ENCODE results near the gene AQP6. TPM values are rescaled to one million over a fixed set of nuclear protein-coding genes. Genes with fewer than 3 reads are reported as not detected.

The AQP6 gene
- total RNA-seq, 1 experiment from 2014 or later = 0.09 TPM

DNA sequence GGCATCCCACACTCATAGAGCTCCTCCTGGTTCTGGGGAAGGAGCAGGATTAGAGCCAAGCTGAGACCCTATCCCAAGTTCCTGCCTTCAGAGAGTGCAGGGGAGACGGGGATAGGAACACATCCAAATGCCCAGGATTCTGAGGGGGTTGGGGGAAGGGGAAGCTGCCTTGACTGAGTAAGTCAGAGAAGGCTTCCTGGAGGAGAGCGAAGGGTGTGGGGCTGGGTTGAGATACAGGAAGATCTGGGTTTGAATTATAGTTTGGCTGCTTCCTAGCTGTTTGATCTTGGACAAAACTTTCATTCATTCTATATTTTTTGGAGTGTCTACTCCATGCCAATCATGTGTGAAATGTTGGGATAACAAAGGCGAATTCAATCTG, 30.2 kb upstream of the AQP6 start:
- Mint-ChIP-seq H3K9me3 (no peaks in the 10 kb centered on the region), H3K27ac (no peak overlapping the region), H3K27me3 (ENCODE audit: low read depth) (peaks cover 9% of the 10 kb centered on the region; the same call in 1 of the 2 replicates), H3K4me1 (peaks cover 39% of the 10 kb centered on the region), H3K36me3 (no peaks in the 10 kb centered on the region), H3K4me3 (no peak overlapping the region)
- DNase-seq (ENCODE audit: low spot score) (no peak), ATAC-seq (no peak)
- POLR2A ChIA-PET = no interaction called here
- CTCF ChIA-PET = interaction anchor here (1.2 to 2.7 kb wide), 9 partner anchors 9 to 114 kb away, joined by 3 to 24 read pairs (median 6); no protein-coding TSS in a partner anchor
- TF ChIP-seq NFATC4 (CRISPR knock-in tag; IDR thresholded peaks at IDR 0.05) (no peak), CREM (CRISPR knock-in tag; IDR thresholded peaks at IDR 0.05) (no peak), ESRRA (CRISPR knock-in tag; IDR thresholded peaks at IDR 0.05; ENCODE audit: borderline replicate concordance) (no peak), EMX1 (CRISPR knock-in tag; IDR thresholded peaks at IDR 0.05) (no peak), ZNF121 (CRISPR knock-in tag; IDR thresholded peaks at IDR 0.05) (no peak), ZBTB21 (CRISPR knock-in tag; IDR thresholded peaks at IDR 0.05; ENCODE audit: borderline replicate concordance) (no peak)
- TF ChIP-seq, protein P1, sequence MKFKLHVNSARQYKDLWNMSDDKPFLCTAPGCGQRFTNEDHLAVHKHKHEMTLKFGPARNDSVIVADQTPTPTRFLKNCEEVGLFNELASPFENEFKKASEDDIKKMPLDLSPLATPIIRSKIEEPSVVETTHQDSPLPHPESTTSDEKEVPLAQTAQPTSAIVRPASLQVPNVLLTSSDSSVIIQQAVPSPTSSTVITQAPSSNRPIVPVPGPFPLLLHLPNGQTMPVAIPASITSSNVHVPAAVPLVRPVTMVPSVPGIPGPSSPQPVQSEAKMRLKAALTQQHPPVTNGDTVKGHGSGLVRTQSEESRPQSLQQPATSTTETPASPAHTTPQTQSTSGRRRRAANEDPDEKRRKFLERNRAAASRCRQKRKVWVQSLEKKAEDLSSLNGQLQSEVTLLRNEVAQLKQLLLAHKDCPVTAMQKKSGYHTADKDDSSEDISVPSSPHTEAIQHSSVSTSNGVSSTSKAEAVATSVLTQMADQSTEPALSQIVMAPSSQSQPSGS (CRISPR knock-in tag; IDR thresholded peaks at IDR 0.05; ENCODE audit: borderline replicate concordance, low read depth) = no peak
- TF ChIP-seq, protein P2, sequence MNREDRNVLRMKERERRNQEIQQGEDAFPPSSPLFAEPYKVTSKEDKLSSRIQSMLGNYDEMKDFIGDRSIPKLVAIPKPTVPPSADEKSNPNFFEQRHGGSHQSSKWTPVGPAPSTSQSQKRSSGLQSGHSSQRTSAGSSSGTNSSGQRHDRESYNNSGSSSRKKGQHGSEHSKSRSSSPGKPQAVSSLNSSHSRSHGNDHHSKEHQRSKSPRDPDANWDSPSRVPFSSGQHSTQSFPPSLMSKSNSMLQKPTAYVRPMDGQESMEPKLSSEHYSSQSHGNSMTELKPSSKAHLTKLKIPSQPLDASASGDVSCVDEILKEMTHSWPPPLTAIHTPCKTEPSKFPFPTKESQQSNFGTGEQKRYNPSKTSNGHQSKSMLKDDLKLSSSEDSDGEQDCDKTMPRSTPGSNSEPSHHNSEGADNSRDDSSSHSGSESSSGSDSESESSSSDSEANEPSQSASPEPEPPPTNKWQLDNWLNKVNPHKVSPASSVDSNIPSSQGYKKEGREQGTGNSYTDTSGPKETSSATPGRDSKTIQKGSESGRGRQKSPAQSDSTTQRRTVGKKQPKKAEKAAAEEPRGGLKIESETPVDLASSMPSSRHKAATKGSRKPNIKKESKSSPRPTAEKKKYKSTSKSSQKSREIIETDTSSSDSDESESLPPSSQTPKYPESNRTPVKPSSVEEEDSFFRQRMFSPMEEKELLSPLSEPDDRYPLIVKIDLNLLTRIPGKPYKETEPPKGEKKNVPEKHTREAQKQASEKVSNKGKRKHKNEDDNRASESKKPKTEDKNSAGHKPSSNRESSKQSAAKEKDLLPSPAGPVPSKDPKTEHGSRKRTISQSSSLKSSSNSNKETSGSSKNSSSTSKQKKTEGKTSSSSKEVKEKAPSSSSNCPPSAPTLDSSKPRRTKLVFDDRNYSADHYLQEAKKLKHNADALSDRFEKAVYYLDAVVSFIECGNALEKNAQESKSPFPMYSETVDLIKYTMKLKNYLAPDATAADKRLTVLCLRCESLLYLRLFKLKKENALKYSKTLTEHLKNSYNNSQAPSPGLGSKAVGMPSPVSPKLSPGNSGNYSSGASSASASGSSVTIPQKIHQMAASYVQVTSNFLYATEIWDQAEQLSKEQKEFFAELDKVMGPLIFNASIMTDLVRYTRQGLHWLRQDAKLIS (CRISPR knock-in tag; IDR thresholded peaks at IDR 0.05; ENCODE audit: borderline replicate concordance) = no peak
- TF ChIP-seq, protein P3, sequence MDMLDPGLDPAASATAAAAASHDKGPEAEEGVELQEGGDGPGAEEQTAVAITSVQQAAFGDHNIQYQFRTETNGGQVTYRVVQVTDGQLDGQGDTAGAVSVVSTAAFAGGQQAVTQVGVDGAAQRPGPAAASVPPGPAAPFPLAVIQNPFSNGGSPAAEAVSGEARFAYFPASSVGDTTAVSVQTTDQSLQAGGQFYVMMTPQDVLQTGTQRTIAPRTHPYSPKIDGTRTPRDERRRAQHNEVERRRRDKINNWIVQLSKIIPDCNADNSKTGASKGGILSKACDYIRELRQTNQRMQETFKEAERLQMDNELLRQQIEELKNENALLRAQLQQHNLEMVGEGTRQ (CRISPR knock-in tag; IDR thresholded peaks at IDR 0.05) = no peak
- TF ChIP-seq, protein P4, sequence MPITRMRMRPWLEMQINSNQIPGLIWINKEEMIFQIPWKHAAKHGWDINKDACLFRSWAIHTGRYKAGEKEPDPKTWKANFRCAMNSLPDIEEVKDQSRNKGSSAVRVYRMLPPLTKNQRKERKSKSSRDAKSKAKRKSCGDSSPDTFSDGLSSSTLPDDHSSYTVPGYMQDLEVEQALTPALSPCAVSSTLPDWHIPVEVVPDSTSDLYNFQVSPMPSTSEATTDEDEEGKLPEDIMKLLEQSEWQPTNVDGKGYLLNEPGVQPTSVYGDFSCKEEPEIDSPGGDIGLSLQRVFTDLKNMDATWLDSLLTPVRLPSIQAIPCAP (CRISPR knock-in tag; IDR thresholded peaks at IDR 0.05) = no peak
- TF ChIP-seq, protein P5, sequence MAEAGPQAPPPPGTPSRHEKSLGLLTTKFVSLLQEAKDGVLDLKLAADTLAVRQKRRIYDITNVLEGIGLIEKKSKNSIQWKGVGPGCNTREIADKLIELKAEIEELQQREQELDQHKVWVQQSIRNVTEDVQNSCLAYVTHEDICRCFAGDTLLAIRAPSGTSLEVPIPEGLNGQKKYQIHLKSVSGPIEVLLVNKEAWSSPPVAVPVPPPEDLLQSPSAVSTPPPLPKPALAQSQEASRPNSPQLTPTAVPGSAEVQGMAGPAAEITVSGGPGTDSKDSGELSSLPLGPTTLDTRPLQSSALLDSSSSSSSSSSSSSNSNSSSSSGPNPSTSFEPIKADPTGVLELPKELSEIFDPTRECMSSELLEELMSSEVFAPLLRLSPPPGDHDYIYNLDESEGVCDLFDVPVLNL (CRISPR knock-in tag; IDR thresholded peaks at IDR 0.05; ENCODE audit: borderline replicate concordance, low read depth) = no peak

DNA sequence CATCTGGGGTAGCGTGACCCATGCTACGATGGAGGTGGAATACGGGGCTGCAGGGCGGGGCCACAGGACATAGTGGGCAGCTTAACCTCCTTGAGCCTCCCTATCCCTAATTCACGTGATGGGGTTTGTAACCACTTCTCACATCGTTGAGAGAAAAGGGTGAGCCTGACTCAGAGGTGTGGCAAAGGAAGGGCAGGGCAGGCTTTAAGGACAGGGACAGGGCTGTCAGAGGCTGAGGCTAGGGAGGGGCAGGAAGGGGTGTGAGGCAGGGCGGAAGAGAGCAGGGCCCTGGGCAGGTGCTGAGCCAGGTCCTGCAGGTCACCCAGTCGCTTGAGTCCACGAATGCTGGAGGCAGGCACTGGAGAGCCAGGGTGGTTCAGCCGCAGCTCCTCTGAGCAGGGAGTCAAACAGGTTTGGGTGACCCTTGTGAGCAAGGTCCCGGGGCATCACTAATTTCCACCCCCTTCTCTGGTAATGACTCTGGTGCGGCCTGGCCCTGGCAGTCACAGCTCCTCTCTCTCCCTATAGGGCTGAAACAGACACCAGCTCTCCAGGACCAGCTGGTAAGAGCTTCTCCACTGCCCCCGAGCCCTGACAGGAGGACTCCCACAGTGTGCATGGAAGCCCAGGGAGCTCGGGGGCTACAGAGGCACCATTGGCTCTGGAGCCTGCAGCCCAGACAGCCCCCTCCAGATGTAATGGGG, 29.7 kb upstream of the AQP6 start:
- CTCF ChIA-PET = interaction anchor here (1.2 to 2.7 kb wide), 9 partner anchors 9 to 113 kb away, joined by 3 to 24 read pairs (median 6); no protein-coding TSS in a partner anchor
- no peak overlapping the region for H3K4me3 Mint-ChIP-seq
- ATAC-seq (no peak), DNase-seq (ENCODE audit: low spot score) (no peak)
- no peak overlapping the region for H3K27ac Mint-ChIP-seq
- no peaks in the 10 kb centered on the region for H3K36me3 Mint-ChIP-seq
- H3K4me1 Mint-ChIP-seq = peaks cover 43% of the 10 kb centered on the region
- TF ChIP-seq, protein P1 (CRISPR knock-in tag; IDR thresholded peaks at IDR 0.05; ENCODE audit: borderline replicate concordance, low read depth) = no peak
- 0 out of 2 replicates have a peak, but pooled peaks have one; percentile 16 for TF ChIP-seq FOXP1 (CRISPR knock-in tag; IDR thresholded peaks at IDR 0.05; ENCODE audit: borderline replicate concordance)
- TF ChIP-seq, protein P5 (CRISPR knock-in tag; IDR thresholded peaks at IDR 0.05; ENCODE audit: borderline replicate concordance, low read depth) = no peak
- TF ChIP-seq, protein P6, sequence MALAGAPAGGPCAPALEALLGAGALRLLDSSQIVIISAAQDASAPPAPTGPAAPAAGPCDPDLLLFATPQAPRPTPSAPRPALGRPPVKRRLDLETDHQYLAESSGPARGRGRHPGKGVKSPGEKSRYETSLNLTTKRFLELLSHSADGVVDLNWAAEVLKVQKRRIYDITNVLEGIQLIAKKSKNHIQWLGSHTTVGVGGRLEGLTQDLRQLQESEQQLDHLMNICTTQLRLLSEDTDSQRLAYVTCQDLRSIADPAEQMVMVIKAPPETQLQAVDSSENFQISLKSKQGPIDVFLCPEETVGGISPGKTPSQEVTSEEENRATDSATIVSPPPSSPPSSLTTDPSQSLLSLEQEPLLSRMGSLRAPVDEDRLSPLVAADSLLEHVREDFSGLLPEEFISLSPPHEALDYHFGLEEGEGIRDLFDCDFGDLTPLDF (CRISPR knock-in tag; IDR thresholded peaks at IDR 0.05) = no peak
- TF ChIP-seq ZNF423 (CRISPR knock-in tag; IDR thresholded peaks at IDR 0.05) = no peak
- TF ChIP-seq RELA (CRISPR knock-in tag; IDR thresholded peaks at IDR 0.05; ENCODE audit: borderline replicate concordance) = no peak
- peaks cover 9% of the 10 kb centered on the region; the same call in 1 of the 2 replicates for H3K27me3 Mint-ChIP-seq (ENCODE audit: low read depth)
- no peaks in the 10 kb centered on the region for H3K9me3 Mint-ChIP-seq
- POLR2A ChIA-PET = interaction anchor here (0.7 kb wide), 1 partner anchor 87 kb away, joined by 3 read pairs; no protein-coding TSS in a partner anchor

All from WTC11 (cell line).